Type B pancreatic cell (in vitro differentiated cells): Measurements from ENCODE around the gene EYA4. TPM values are rescaled to one million over a fixed set of nuclear protein-coding genes. Genes with fewer than 3 reads are reported as not detected.
"Not testable (repeated sequence)": the region's sequence is repeated elsewhere in the genome, so short reads cannot be mapped to it uniquely, and the experiment has no call there.

Source experiments
- DNase-seq: peaks from one replicate; pipeline ENCODE4 v3.0.0; 2021; ENCODE audit warnings: mixed read lengths; ENCODE audit not compliant: unreplicated experiment; ENCODE audit errors: extremely low spot score
- H3K27ac Mint-ChIP-seq: 2 replicates; pipeline ENCODE4 v1.8.0; 2021; ENCODE audit warnings: mild to moderate bottlenecking, mixed read lengths
- H3K27me3 Mint-ChIP-seq: 2 replicates; pipeline ENCODE4 v1.8.0; 2021; ENCODE audit warnings: mixed read lengths
- H3K36me3 Mint-ChIP-seq: 2 replicates; pipeline ENCODE4 v1.8.0; 2021; ENCODE audit warnings: mixed read lengths
- H3K4me1 Mint-ChIP-seq: one replicate; pipeline ENCODE4 v1.8.0; 2021; ENCODE audit warnings: mixed read lengths; ENCODE audit not compliant: unreplicated experiment
- H3K4me3 Mint-ChIP-seq: 2 replicates; pipeline ENCODE4 v1.8.0; 2021; ENCODE audit warnings: mild to moderate bottlenecking, mixed read lengths
- H3K9me3 Mint-ChIP-seq: 2 replicates; pipeline ENCODE4 v1.8.0; 2021; ENCODE audit warnings: mixed read lengths
- CTCF ChIP-seq: fragments of 200-600 bp; sonication (generic); conservative IDR thresholded peaks from 2 replicates; pipeline ENCODE4 v1.5.0; 2021; ENCODE audit warnings: antibody characterized with exemption, mild to moderate bottlenecking
- total RNA-seq: library from RNA; stranded (reverse); gene quantifications from 2 replicates; pipeline ENCODE4 v1.2.1, GENCODE V29; 2021; ENCODE audit warnings: low replicate concordance

The EYA4 gene
- total RNA-seq, 1 donor from 2014 or later: 29.7 TPM

- Mint-ChIP-seq H3K4me3 (no peak overlapping the region), H3K4me1 (peaks cover 22% of the 10 kb centered on the region), H3K36me3 (no peaks in the 10 kb centered on the region), H3K9me3 (no peaks in the 10 kb centered on the region), H3K27ac (peak overlapping the region; percentile 11), H3K27me3 (peaks cover 33% of the 10 kb centered on the region)
- TF ChIP-seq CTCF: no peak
- DNase-seq: no peak
Measured at GRCh38 chr6:133551847-133552341, 310.7 kb downstream of the EYA4 start.

DNA sequence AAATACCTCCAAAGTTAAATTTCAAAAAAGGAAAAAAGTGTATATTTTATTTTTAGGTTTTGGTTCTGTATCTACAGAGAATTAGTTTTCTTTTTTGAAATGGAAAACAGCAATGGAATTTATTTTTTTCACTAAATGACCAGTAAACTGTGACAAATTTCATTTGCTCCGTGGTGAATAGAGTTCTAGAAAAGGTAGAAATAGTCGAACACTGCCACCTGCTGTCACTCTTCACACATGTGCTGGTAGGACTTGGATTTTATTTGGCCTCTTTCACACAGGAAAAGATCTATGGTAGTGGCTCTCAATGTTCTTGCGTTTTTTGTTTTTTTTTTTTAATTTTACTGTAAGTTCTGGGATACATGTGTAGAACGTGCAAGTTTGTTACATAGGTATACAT lies 312.5 kb downstream of the EYA4 start:
- peak; percentile 84 for TF ChIP-seq CTCF
- H3K27ac Mint-ChIP-seq: no peak overlapping the region
- DNase-seq: no peak
- no peak overlapping the region for H3K4me3 Mint-ChIP-seq
- H3K4me1 Mint-ChIP-seq: peaks cover 19% of the 10 kb centered on the region
- no peaks in the 10 kb centered on the region for H3K9me3 Mint-ChIP-seq
- H3K36me3 Mint-ChIP-seq: peaks cover 3% of the 10 kb centered on the region
- H3K27me3 Mint-ChIP-seq: peaks cover 20% of the 10 kb centered on the region

GRCh38 chr6:133554121-133554520 lies 313.0 kb downstream of the EYA4 start:
- not testable (repeated sequence) for H3K27ac Mint-ChIP-seq, H3K4me3 Mint-ChIP-seq, DNase-seq, H3K36me3 Mint-ChIP-seq, H3K9me3 Mint-ChIP-seq
- Mint-ChIP-seq H3K27me3 (peaks cover 17% of the 10 kb centered on the region), H3K4me1 (peaks cover 14% of the 10 kb centered on the region)

GRCh38 chr6:133555685-133556084 lies 314.5 kb downstream of the EYA4 start:
- TF ChIP-seq CTCF: no peak
- Mint-ChIP-seq H3K27me3 (peaks cover 9% of the 10 kb centered on the region), H3K27ac (no peak overlapping the region), H3K4me1 (peaks cover 12% of the 10 kb centered on the region), H3K4me3 (no peak overlapping the region), H3K36me3 (peaks cover 3% of the 10 kb centered on the region), H3K9me3 (peaks cover 7% of the 10 kb centered on the region)
- DNase-seq: no peak

DNA sequence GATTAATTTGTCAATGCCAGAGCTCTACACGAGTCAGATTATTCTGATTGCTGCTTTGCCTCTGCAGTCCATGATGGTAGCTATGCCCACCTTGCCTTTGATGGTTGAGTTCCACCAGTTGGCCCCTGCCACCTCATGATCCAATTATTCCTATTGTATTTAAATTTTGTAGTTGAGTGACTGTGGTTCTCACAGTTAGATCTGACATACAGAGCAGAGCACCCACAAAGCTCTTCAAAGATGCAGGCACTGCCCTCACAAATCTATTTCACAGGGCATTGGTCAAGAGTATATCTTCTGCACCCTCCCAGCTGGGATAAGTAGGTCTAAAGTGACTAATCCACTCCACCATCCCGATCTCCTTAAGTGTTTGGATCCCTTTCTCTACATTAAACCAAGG lies 318.8 kb downstream of the EYA4 start:
- no peak overlapping the region for H3K4me3 Mint-ChIP-seq
- no peaks in the 10 kb centered on the region for H3K4me1 Mint-ChIP-seq
- peaks cover 11% of the 10 kb centered on the region for H3K9me3 Mint-ChIP-seq
- H3K27me3 Mint-ChIP-seq: peaks cover 7% of the 10 kb centered on the region
- H3K36me3 Mint-ChIP-seq: peaks cover 3% of the 10 kb centered on the region
- DNase-seq: no peak
- TF ChIP-seq CTCF: no peak
- no peak overlapping the region for H3K27ac Mint-ChIP-seq

DNA sequence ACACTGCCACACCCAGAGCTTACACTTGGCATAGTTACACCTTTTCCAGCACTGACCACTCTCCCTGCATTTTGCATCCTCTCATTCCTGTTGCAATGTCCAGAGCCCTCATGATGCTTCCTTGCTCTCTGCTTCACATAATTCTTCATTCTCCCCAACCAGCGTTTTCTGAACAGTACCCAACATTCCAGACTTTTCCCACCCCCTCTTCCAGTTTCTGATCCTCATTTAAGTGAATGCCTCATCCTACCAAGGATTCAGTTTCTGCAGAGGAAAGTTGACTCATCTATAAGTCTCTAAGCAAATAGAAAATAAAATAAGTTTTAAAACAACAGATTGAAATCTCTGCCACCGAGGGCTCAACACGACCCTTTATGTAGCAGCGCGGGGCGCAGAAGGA lies 326.5 kb downstream of the EYA4 start:
- DNase-seq: no peak
- Mint-ChIP-seq H3K27ac (no peak overlapping the region), H3K27me3 (peaks cover 26% of the 10 kb centered on the region), H3K4me1 (peaks cover 7% of the 10 kb centered on the region), H3K9me3 (no peaks in the 10 kb centered on the region), H3K4me3 (no peak overlapping the region), H3K36me3 (no peaks in the 10 kb centered on the region)
- no peak for TF ChIP-seq CTCF
